NB4 (cell line): ENCODE measurements around the gene SCFD2.

Experiments used
- POLR2A ChIP-seq: IDR thresholded peaks from 2 replicates; pipeline ENCODE4 v1.6.1; 2011; ENCODE audit warnings: mild to moderate bottlenecking; ENCODE audit not compliant: insufficient read length; ENCODE audit errors: extremely low read depth
- TF ChIP-seq, protein P1 (sequence below): IDR thresholded peaks from one replicate; pipeline ENCODE4 v1.5.1; 2012; ENCODE audit warnings: low read depth, low read length
- TF ChIP-seq, protein P2 (sequence below): IDR thresholded peaks from 2 replicates; pipeline ENCODE4 v1.6.1; 2011; ENCODE audit warnings: low read depth, low read length

DNA sequence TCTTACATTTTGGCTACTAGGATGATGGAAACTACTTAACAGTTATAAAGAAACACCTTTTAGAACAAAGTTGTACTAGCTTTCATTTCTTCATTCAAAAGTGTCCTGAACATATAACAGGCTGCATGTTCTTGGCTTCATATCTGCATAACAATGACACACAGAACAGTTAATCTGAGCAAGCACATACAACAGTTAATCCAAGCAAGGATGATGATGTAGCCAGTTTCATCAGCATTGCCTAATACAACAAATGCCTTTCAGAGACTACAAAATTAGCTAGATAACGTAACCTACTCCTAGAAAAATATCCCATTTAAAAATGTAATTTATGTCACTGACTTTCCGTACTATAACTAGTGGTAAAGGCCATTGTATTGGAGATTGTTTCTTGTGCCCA, 182.1 kb downstream of the SCFD2 start:
- TF ChIP-seq, protein P1, sequence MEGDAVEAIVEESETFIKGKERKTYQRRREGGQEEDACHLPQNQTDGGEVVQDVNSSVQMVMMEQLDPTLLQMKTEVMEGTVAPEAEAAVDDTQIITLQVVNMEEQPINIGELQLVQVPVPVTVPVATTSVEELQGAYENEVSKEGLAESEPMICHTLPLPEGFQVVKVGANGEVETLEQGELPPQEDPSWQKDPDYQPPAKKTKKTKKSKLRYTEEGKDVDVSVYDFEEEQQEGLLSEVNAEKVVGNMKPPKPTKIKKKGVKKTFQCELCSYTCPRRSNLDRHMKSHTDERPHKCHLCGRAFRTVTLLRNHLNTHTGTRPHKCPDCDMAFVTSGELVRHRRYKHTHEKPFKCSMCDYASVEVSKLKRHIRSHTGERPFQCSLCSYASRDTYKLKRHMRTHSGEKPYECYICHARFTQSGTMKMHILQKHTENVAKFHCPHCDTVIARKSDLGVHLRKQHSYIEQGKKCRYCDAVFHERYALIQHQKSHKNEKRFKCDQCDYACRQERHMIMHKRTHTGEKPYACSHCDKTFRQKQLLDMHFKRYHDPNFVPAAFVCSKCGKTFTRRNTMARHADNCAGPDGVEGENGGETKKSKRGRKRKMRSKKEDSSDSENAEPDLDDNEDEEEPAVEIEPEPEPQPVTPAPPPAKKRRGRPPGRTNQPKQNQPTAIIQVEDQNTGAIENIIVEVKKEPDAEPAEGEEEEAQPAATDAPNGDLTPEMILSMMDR: no peak
- TF ChIP-seq, protein P2, sequence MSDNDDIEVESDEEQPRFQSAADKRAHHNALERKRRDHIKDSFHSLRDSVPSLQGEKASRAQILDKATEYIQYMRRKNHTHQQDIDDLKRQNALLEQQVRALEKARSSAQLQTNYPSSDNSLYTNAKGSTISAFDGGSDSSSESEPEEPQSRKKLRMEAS: no peak
- no peak for TF ChIP-seq POLR2A
